ENCODE results near the gene CBFB.

DNA sequence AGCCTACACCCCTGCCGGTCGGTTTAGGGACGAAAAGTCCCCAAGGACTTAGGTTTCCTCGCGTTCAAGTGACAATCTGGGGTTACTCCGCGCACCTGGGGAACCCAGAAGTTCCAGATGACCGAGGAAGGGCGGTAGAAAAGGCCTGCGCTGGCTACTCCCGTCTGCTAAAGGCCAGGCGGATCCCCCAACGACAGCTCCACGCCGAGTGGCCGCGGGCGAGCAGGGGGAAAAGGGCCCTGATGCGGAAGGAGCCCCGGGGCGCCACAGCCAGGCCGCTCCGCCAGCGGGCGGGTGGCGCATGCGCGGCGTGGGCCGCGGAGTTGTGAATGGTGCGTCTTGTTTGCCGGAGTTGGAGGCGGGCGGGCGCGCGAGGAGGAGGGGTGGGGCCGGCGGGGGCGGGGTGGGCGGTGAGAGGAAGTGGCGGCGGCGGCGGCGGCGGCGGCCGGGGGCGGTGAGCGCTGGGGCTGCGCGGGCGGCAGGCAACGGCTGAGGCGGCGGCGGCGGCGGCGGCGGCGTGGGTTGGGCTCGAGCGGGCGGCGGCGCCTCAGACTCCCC, at the start of gene CBFB:
- TF ChIP-seq POLR2A (IDR thresholded peaks at IDR 0.05) (peak in 1 of 2 donors; percentile 28), CTCF (IDR thresholded peaks at IDR 0.05) (no peak)

All from lower leg skin (tissue), 3 donors.